H9 (cell line): ENCODE results near the gene CHRDL1. TPM values are rescaled to one million over a fixed set of nuclear protein-coding genes. Genes with fewer than 3 reads are reported as not detected.

ENCODE experiments used
- DNase-seq: peaks from one replicate; pipeline ENCODE4 v3.0.0-alpha.2; 2017
- H2AFZ ChIP-seq: one replicate; pipeline ENCODE4 v1.6.1; 2013; ENCODE audit warnings: mild to moderate bottlenecking, low read length, control low read depth, moderate library complexity
- H2AK5ac ChIP-seq: 2 replicates; pipeline ENCODE4 v1.6.1; 2013; ENCODE audit warnings: low read length, control low read depth, mixed read lengths; ENCODE audit not compliant: insufficient read length
- H2BK120ac ChIP-seq: one replicate; pipeline ENCODE4 v1.6.1; 2013; ENCODE audit warnings: low read depth, mild to moderate bottlenecking, low read length, control low read depth, inconsistent platforms; ENCODE audit not compliant: poor library complexity, severe bottlenecking
- H2BK12ac ChIP-seq: 2 replicates; pipeline ENCODE4 v1.6.1; 2013; ENCODE audit warnings: low read length, control low read depth, mixed read lengths, low read depth; ENCODE audit not compliant: insufficient read length
- H2BK15ac ChIP-seq: 2 replicates; pipeline ENCODE4 v1.6.1; 2013; ENCODE audit warnings: low read depth, low read length, control low read depth
- H2BK20ac ChIP-seq: one replicate; pipeline ENCODE4 v1.6.1; 2013; ENCODE audit warnings: low read depth, mild to moderate bottlenecking, low read length, control low read depth, inconsistent platforms; ENCODE audit not compliant: poor library complexity, severe bottlenecking
- H2BK5ac ChIP-seq: 2 replicates; pipeline ENCODE4 v1.6.1; 2013; ENCODE audit warnings: low read length, control low read depth, mixed read lengths; ENCODE audit not compliant: insufficient read length
- H3K14ac ChIP-seq: 2 replicates; pipeline ENCODE4 v1.6.1; 2013; ENCODE audit warnings: low read length, control low read depth; ENCODE audit not compliant: insufficient read depth
- H3K18ac ChIP-seq: 2 replicates; pipeline ENCODE4 v1.6.1; 2013; ENCODE audit warnings: low read depth, mild to moderate bottlenecking, mixed read lengths, low read length, control low read depth; ENCODE audit not compliant: insufficient read length
- H3K23ac ChIP-seq: 2 replicates; pipeline ENCODE4 v1.6.1; 2013; ENCODE audit warnings: low read length, control low read depth, mixed read lengths, low read depth; ENCODE audit not compliant: insufficient read length
- H3K23me2 ChIP-seq: 2 replicates; pipeline ENCODE4 v1.6.1; 2013; ENCODE audit warnings: low read depth, mild to moderate bottlenecking, mixed read lengths, low read length, control low read depth; ENCODE audit not compliant: insufficient read length, poor library complexity, severe bottlenecking
- H3K27ac ChIP-seq: 2 replicates; pipeline ENCODE4 v1.5.1; 2013; ENCODE audit warnings: low read length, control low read depth, mixed read lengths, low read depth; ENCODE audit not compliant: insufficient read length
- H3K27me3 ChIP-seq: 2 replicates; pipeline ENCODE4 v1.6.1; 2013; ENCODE audit warnings: low read length, control low read depth, inconsistent platforms; ENCODE audit not compliant: insufficient read depth
- H3K4ac ChIP-seq: 2 replicates; pipeline ENCODE4 v1.6.1; 2013; ENCODE audit warnings: low read depth, mild to moderate bottlenecking, control low read depth, inconsistent platforms, low read length, moderate library complexity
- H3K4me1 ChIP-seq: 2 replicates; pipeline ENCODE4 v1.6.1; 2013; ENCODE audit warnings: low read length, control low read depth, inconsistent platforms; ENCODE audit not compliant: insufficient read depth
- H3K4me2 ChIP-seq: 2 replicates; pipeline ENCODE4 v1.6.1; 2013; ENCODE audit warnings: low read length, control low read depth, mixed read lengths; ENCODE audit not compliant: insufficient read length, insufficient read depth
- H3K56ac ChIP-seq: 2 replicates; pipeline ENCODE4 v1.6.1; 2013; ENCODE audit warnings: low read depth, mild to moderate bottlenecking, mixed read lengths, low read length, control low read depth; ENCODE audit not compliant: insufficient read length
- H3K79me1 ChIP-seq: 2 replicates; pipeline ENCODE4 v1.6.1; 2013; ENCODE audit warnings: low read depth, mild to moderate bottlenecking, moderate library complexity, low read length, control low read depth, inconsistent platforms; ENCODE audit not compliant: insufficient read depth, poor library complexity, severe bottlenecking
- H3K79me2 ChIP-seq: 2 replicates; pipeline ENCODE4 v1.6.1; 2013; ENCODE audit warnings: low read length, control low read depth, inconsistent platforms; ENCODE audit not compliant: insufficient read depth
- H3K9ac ChIP-seq: 2 replicates; pipeline ENCODE4 v1.6.1; 2013; ENCODE audit warnings: low read length, control low read depth, mixed read lengths; ENCODE audit not compliant: insufficient read length; ENCODE audit errors: extremely low read depth
- H3K9me3 ChIP-seq: one replicate; pipeline ENCODE4 v1.6.1; 2013; ENCODE audit warnings: low read depth, low read length, inconsistent platforms; ENCODE audit not compliant: control insufficient read depth
- H3T11ph ChIP-seq: one replicate; pipeline ENCODE4 v1.6.1; 2013; ENCODE audit warnings: mild to moderate bottlenecking, low read length, control low read depth, inconsistent platforms
- H4K20me1 ChIP-seq: one replicate; pipeline ENCODE4 v1.6.1; 2013; ENCODE audit not compliant: control insufficient read depth, insufficient read length, insufficient read depth
- H4K5ac ChIP-seq: 2 replicates; pipeline ENCODE4 v1.6.1; 2013; ENCODE audit warnings: low read depth, mild to moderate bottlenecking, mixed read lengths, low read length, control low read depth; ENCODE audit not compliant: insufficient read length
- H4K8ac ChIP-seq: replicated peaks from 2 replicates; pipeline ENCODE4 v1.6.1; 2013; ENCODE audit warnings: low read length, control low read depth, mixed read lengths, low read depth; ENCODE audit not compliant: insufficient read length
- H4K91ac ChIP-seq: 2 replicates; pipeline ENCODE4 v1.6.1; 2013; ENCODE audit warnings: low read depth, mild to moderate bottlenecking, moderate library complexity, mixed read lengths, low read length, control low read depth; ENCODE audit not compliant: insufficient read length
- H3K27ac Mint-ChIP-seq, 3 experiments: 2 replicates in 2 of 3; 3 replicates in 1 of 3; pipeline ENCODE4 v1.8.0; 2020 to 2021; ENCODE audit warnings: mixed read lengths in 3 of 3, mild to moderate bottlenecking in 1 of 3, moderate library complexity in 1 of 3
- H3K27me3 Mint-ChIP-seq: 2 replicates; pipeline ENCODE4 v1.8.0; 2021; ENCODE audit warnings: low read depth, mild to moderate bottlenecking, moderate library complexity, mixed read lengths
- H3K36me3 Mint-ChIP-seq, 3 experiments: 2 replicates in 2 of 3; 3 replicates in 1 of 3; pipeline ENCODE4 v1.8.0; 2020 to 2021; ENCODE audit warnings: low read depth in 3 of 3, mixed read lengths in 3 of 3; ENCODE audit not compliant: insufficient read depth in 1 of 3
- H3K4me1 Mint-ChIP-seq, 2 experiments: 2 replicates each; pipeline ENCODE4 v1.8.0; 2020; ENCODE audit warnings: mixed read lengths in 2 of 2
- H3K4me3 Mint-ChIP-seq, 2 experiments: 2 replicates in 1 of 2; 3 replicates in 1 of 2; pipeline ENCODE4 v1.8.0; 2020 to 2021; ENCODE audit warnings: mild to moderate bottlenecking in 2 of 2, mixed read lengths in 2 of 2, moderate library complexity in 1 of 2
- H3K9me3 Mint-ChIP-seq, 2 experiments: 2 replicates in 1 of 2; 3 replicates in 1 of 2; pipeline ENCODE4 v1.8.0; 2020; ENCODE audit warnings: mild to moderate bottlenecking in 2 of 2, mixed read lengths in 2 of 2, moderate library complexity in 1 of 2
- WGBS: extraction: QIAGEN DNeasy Blood & Tissue Kit; methylation state at CpG from one replicate; pipeline ENCODE4 v1.1.7; 2013; ENCODE audit warnings: missing lambda C conversion rate, low lambda C conversion rate, mixed read lengths; ENCODE audit not compliant: insufficient read length; ENCODE audit errors: extremely low coverage; 5-methylcytosine and 5-hydroxymethylcytosine counted together
- total RNA-seq: library from RNA; stranded (reverse); gene quantifications from 2 replicates; pipeline ENCODE4 v1.2.1, GENCODE V29; 2021
- TF ChIP-seq, protein P1 (sequence below): fragments of 200-600 bp; sonication (generic); conservative IDR thresholded peaks from 3 replicates; pipeline ENCODE4 v1.8.0; 2021; ENCODE audit warnings: antibody characterized with exemption, mild to moderate bottlenecking

The CHRDL1 gene
- total RNA-seq, 1 experiment from 2014 or later = 11.8 TPM

DNA sequence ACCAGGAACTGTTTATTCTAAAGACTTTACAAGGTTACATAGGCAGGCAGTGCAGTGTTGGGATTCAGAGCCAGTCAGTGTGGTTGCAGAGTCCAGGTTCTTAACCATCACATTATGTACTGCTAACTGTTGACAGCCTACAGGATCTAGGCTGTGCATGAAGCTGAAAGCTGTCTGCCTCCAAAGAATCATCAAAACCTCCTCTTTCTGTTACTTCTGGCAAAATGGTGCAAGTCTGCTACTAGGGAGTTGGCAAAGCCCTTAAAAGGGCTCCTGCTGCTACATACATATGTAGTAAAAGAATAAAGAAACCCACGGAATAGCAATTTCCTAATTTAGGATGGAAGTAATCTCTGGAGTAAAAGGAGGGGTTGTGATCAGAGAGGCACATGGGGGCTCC, 40.4 kb upstream of the CHRDL1 start:
- no peak overlapping the region for H3T11ph ChIP-seq
- H2BK20ac ChIP-seq = no peak overlapping the region
- TF ChIP-seq, protein P1, sequence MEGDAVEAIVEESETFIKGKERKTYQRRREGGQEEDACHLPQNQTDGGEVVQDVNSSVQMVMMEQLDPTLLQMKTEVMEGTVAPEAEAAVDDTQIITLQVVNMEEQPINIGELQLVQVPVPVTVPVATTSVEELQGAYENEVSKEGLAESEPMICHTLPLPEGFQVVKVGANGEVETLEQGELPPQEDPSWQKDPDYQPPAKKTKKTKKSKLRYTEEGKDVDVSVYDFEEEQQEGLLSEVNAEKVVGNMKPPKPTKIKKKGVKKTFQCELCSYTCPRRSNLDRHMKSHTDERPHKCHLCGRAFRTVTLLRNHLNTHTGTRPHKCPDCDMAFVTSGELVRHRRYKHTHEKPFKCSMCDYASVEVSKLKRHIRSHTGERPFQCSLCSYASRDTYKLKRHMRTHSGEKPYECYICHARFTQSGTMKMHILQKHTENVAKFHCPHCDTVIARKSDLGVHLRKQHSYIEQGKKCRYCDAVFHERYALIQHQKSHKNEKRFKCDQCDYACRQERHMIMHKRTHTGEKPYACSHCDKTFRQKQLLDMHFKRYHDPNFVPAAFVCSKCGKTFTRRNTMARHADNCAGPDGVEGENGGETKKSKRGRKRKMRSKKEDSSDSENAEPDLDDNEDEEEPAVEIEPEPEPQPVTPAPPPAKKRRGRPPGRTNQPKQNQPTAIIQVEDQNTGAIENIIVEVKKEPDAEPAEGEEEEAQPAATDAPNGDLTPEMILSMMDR = no peak
- H4K5ac ChIP-seq = no peak overlapping the region
- H3K9me3 ChIP-seq = no peaks in the 10 kb centered on the region
- no peak overlapping the region for H3K18ac ChIP-seq
- Mint-ChIP-seq H3K36me3 (no peaks in the 10 kb centered on the region; a peak in 1 of 7 replicates), H3K4me3 (no peak overlapping the region), H3K9me3 (no peaks in the 10 kb centered on the region; a peak in 1 of 5 replicates), H3K4me1 (peaks cover 3 to 5% of the 10 kb centered on the region in 2 experiments; a peak in 2 of 4 replicates), H3K27me3 (no peaks in the 10 kb centered on the region; the same call in 1 of the 2 replicates), H3K27ac (no peak overlapping the region)
- no peak overlapping the region for H2AFZ ChIP-seq
- H3K23me2 ChIP-seq = no peaks in the 10 kb centered on the region
- H3K4me2 ChIP-seq = no peak overlapping the region
- H3K79me1 ChIP-seq = no peaks in the 10 kb centered on the region
- H4K20me1 ChIP-seq = no peaks in the 10 kb centered on the region
- no peaks in the 10 kb centered on the region for H3K79me2 ChIP-seq
- H4K8ac ChIP-seq = no peak overlapping the region
- H4K91ac ChIP-seq = no peak overlapping the region
- no peak overlapping the region for H2BK15ac ChIP-seq
- no peak overlapping the region for H2BK12ac ChIP-seq
- no peak overlapping the region for H3K9ac ChIP-seq
- DNase-seq = no peak
- H2AK5ac ChIP-seq = no peak overlapping the region
- no peak overlapping the region for H2BK5ac ChIP-seq
- no peak overlapping the region for H3K4ac ChIP-seq
- H3K4me1 ChIP-seq = no peaks in the 10 kb centered on the region
- H3K56ac ChIP-seq = no peak overlapping the region
- H3K27me3 ChIP-seq = no peaks in the 10 kb centered on the region
- no CpG with 5 or more reads among the region's 1 CpG for WGBS
- no peak overlapping the region for H3K23ac ChIP-seq
- no peak overlapping the region for H2BK120ac ChIP-seq
- no peak overlapping the region for H3K14ac ChIP-seq
- no peak overlapping the region for H3K27ac ChIP-seq
